Measurements from ENCODE around the gene NRCAM. TPM values are rescaled to one million over a fixed set of nuclear protein-coding genes. Genes with fewer than 3 reads are reported as not detected.

Gene NRCAM
- total RNA-seq, 1 donor from 2014 or later = not detected

DNA sequence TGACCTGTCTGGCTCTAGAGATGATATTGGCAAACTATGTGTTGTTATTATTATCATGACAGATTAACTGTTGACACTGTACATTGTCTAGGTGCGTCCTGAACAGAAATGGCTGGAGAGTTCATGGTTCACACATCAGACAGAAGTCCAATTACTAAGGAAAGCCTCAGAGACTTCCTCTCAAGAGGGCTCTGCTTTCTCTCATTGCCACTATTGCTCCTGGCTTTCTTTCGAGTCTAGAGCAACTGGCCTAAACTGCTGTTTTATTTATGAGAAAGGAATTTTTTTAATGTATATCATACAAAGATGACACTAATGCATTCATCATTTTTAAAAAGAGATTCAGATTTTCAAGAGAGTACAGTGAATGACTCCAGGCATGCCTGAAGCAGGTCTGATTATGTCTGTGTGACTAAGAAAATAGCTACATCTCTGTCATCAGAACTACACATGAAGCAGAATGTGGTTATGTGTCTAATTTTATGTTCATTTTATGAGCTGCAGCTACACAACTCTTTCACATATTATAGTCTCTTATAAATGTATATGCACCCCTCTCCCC is 30.4 kb downstream of the NRCAM start:
- Mint-ChIP-seq H3K4me1 (peaks cover 4% of the 10 kb centered on the region), H3K36me3 (ENCODE audit: low read depth) (no peaks in the 10 kb centered on the region), H3K27me3 (peaks cover 7% of the 10 kb centered on the region), H3K9me3 (no peaks in the 10 kb centered on the region), H3K27ac (no peak overlapping the region), H3K4me3 (no peak overlapping the region)
- peak; percentile 33 for DNase-seq
- intact Hi-C loops (cut with micrococcal nuclease) = no loop called here

DNA sequence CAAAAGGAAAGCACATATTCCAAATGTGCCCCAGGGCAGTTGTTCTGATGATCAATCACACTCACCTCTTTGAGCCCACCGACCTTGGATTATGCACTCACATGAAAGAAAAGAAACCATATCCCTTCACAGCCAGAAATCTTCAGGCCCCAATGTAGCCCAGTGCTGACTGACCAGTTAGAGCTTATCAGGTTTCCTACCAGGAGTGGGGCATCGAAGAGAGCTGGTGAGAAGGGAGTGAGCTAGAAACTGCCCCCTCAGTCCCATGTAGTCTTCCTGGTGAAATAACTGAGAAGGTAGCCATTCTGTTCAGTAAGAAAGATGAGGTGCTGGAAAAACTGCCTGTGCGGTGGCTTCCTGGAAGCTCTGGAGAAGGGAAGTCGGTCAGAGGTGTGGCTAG is 32.2 kb downstream of the NRCAM start:
- H3K4me3 Mint-ChIP-seq = no peak overlapping the region
- intact Hi-C loops (cut with micrococcal nuclease) = loop anchor here (5.0 kb wide), 1 partner anchor 38 kb away; no protein-coding TSS in a partner anchor
- no peaks in the 10 kb centered on the region for H3K36me3 Mint-ChIP-seq (ENCODE audit: low read depth)
- H3K27me3 Mint-ChIP-seq = peaks cover 8% of the 10 kb centered on the region
- no peaks in the 10 kb centered on the region for H3K9me3 Mint-ChIP-seq
- H3K27ac Mint-ChIP-seq = no peak overlapping the region
- H3K4me1 Mint-ChIP-seq = peaks cover 4% of the 10 kb centered on the region
- DNase-seq = no peak

DNA sequence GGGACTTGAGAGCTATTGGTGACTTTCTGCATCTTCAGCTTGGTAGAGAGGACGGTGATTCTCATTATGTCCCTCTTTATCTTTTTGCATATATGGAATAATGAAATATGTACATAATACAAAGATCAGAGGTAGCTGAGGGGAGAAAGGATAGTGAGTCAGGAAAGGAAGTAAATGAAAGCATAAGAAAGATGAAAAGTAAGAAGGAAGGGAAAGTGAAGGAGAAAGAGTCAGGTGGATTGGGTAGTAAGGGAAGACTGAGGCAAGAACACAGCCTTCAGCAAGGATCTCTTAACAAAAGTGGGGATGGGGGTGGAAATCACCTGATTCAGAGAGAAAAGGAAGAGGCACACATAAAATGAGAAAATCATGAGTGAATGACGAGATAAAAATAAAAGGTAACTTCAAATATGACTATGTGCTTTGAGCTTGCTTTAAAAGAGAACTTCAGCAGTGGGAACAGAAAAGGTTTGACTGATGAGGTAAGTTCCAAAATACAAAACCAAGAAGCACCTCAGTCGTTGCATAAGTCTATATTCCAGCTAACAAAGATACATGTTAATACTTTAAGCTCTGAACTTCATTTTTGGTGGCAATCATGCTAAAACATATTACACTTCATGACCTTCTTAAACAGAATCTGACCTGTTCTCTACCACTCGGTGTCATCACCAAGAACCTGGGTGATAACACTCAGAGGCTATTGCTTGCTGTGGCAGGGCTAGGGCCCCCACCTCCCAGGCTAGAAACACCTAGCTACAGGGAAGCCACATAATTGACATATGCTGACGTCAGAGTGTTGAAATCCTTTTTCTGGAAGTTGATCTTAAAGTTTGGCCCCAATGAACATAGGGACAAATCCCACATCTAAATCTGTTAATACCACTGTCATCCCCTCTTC is 32.9 kb downstream of the NRCAM start:
- H3K36me3 Mint-ChIP-seq (ENCODE audit: low read depth) = no peaks in the 10 kb centered on the region
- no peak overlapping the region for H3K4me3 Mint-ChIP-seq
- peaks cover 8% of the 10 kb centered on the region for H3K27me3 Mint-ChIP-seq
- H3K9me3 Mint-ChIP-seq = no peaks in the 10 kb centered on the region
- intact Hi-C loops (cut with micrococcal nuclease) = loop anchor here (5.0 kb wide), 1 partner anchor 39 kb away; no protein-coding TSS in a partner anchor
- DNase-seq = no peak
- H3K27ac Mint-ChIP-seq = no peak overlapping the region
- H3K4me1 Mint-ChIP-seq = peaks cover 4% of the 10 kb centered on the region

DNA sequence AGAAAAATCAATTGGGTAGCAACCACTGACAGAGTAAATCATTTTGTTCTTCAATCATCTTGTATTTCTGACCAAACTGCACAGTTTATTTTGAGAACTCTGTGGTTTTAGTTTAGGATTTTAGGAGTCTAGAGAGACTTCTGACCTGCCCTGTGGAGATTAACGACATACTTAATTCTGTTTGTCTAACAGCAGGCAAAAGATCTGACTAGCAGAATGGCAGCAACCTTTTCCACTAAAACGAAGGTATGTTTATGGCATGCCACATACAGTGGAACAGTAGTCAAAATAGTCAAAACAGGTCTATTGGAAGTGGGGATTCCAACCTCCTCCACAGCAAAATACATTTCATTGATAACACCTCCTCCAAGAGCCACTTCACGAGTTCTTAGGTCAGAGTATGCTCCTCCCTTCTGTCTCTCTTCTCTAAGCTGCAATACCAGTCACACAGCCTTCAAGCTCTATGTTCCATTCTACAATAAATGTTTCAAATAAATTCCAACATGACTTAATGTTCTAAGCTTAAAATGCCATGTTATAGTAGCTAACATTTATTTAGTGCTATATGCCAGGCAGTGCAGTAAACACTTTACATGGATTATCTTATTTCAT is 34.4 kb downstream of the NRCAM start:
- Mint-ChIP-seq H3K27me3 (peaks cover 8% of the 10 kb centered on the region), H3K27ac (no peak overlapping the region)

DNA sequence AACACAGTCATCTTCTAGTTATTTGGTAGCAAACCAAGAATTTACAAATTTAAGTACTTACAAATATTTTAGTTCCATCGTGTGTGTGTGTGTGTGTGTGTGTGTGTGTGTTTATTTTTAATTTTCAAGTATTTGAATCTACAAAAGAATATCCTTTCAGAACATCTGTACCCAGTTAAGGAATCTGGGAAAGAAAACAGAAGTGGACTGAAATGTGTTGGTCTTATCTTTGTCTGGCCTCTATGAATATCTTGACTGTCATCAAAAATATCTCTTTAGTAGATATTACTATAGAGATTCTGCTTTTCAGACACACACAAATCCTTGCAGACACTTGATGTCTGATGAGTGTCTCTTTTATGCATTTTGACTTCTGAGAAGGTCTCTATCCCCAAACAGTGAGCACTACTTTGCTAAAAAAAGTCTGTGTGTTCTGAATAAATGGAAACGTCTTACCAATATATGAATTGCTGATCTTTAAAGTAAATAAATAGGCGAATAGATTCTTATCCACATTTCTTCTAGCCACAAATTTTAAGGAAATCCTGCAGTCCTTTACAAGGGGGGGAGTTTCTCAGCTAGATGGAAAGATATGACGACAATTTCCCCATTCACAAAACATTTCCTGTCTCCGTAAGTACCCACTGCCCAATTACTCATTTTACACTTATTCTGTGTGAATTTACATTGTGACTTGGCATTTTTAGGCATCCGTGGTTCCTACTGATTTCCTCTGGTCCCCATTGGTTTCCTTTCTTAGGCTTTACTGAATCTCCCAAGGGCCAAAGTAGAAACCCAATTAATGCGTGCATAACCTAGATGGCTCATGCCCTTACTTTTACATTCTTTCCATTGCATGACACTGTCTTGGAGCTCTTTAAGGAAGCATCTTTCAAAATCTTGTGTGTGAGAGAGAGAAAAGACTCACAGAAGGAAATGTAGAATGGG is 36.0 kb downstream of the NRCAM start:
- H3K27ac Mint-ChIP-seq = no peak overlapping the region
- H3K27me3 Mint-ChIP-seq = peaks cover 7% of the 10 kb centered on the region
- H3K4me1 Mint-ChIP-seq = peaks cover 12% of the 10 kb centered on the region
- H3K4me3 Mint-ChIP-seq = no peak overlapping the region
- intact Hi-C loops (cut with micrococcal nuclease) = loop anchor here (5.0 kb wide), 1 partner anchor 42 kb away; no protein-coding TSS in a partner anchor
- H3K36me3 Mint-ChIP-seq (ENCODE audit: low read depth) = no peaks in the 10 kb centered on the region
- DNase-seq = no peak
- no peaks in the 10 kb centered on the region for H3K9me3 Mint-ChIP-seq

More for the DNA sequence above, 34.4 kb downstream of the NRCAM start:
- Mint-ChIP-seq H3K4me3 (no peak overlapping the region), H3K36me3 (ENCODE audit: low read depth) (no peaks in the 10 kb centered on the region), H3K4me1 (peaks cover 4% of the 10 kb centered on the region), H3K9me3 (no peaks in the 10 kb centered on the region)
- no peak for DNase-seq
- intact Hi-C loops (cut with micrococcal nuclease) = loop anchor here (5.0 kb wide), 1 partner anchor 40 kb away; no protein-coding TSS in a partner anchor

DNA sequence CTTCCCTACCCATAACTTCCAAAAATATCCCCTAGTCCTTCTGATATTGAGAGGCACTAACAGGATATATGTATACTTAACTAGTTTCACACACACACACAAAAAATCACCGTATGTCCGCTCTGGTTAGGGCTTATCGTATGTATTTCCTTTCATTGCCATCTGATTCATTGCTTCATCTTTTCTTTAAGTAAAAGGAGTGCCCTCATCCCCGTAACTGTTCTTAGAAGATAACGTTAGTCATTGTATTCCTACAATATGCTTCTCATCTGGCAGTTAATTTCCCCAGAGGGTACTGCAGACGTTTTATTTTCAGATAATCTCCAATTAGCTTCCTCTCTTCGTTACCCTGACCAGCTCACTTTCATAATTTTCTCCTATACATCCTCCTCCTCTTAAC is 37.3 kb downstream of the NRCAM start:
- no peaks in the 10 kb centered on the region for H3K9me3 Mint-ChIP-seq
- H3K27ac Mint-ChIP-seq = no peak overlapping the region
- no peak overlapping the region for H3K4me3 Mint-ChIP-seq
- intact Hi-C loops (cut with micrococcal nuclease) = no loop called here
- DNase-seq = no peak
- H3K27me3 Mint-ChIP-seq = peaks cover 7% of the 10 kb centered on the region
- no peaks in the 10 kb centered on the region for H3K36me3 Mint-ChIP-seq (ENCODE audit: low read depth)
- H3K4me1 Mint-ChIP-seq = peaks cover 15% of the 10 kb centered on the region

DNA sequence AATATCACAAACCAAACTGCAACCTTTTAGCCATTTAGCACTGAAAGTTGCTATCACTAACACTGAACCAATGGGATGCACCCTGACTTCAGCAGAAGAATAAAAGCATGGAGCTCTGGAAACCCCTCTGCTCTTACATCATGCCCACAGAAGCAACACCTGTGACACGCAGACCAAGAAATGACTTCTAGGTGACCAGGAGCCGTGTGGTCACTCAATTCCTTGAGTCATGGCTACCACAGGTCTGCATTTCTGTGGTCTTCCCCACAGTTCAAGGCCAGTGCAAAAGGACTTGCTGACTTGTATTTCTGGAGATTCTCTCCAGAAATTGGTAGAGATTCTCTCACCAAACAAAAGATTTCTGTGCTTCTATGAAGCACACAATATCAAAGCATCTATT is 38.3 kb downstream of the NRCAM start:
- Mint-ChIP-seq H3K27ac (no peak overlapping the region), H3K36me3 (ENCODE audit: low read depth) (no peaks in the 10 kb centered on the region), H3K27me3 (peaks cover 9% of the 10 kb centered on the region), H3K4me3 (no peak overlapping the region), H3K9me3 (no peaks in the 10 kb centered on the region), H3K4me1 (peaks cover 11% of the 10 kb centered on the region)
- DNase-seq = no peak
- intact Hi-C loops (cut with micrococcal nuclease) = no loop called here

DNA sequence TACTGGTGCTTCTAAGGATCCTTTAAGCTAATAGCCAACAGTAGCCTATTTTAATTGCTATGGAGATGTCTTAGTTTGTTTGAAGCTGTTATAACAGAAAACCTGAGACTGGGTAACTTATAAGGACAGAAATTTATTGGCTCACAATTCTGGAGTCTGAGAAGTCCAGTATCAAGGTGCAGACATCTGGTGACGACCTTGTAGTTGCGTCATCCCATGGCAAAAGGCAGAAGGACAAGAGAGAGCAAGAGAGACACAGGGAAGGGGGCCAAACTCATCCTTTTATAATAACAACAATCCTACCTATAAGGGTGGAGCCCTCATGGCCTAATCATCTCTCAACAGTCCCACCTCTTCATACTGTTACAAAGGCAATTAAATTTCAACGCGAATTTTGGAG is 39.1 kb downstream of the NRCAM start:
- Mint-ChIP-seq H3K27ac (no peak overlapping the region), H3K4me3 (no peak overlapping the region), H3K9me3 (no peaks in the 10 kb centered on the region), H3K4me1 (peaks cover 11% of the 10 kb centered on the region), H3K36me3 (ENCODE audit: low read depth) (no peaks in the 10 kb centered on the region), H3K27me3 (peaks cover 9% of the 10 kb centered on the region)
- intact Hi-C loops (cut with micrococcal nuclease) = no loop called here
- no peak for DNase-seq

DNA sequence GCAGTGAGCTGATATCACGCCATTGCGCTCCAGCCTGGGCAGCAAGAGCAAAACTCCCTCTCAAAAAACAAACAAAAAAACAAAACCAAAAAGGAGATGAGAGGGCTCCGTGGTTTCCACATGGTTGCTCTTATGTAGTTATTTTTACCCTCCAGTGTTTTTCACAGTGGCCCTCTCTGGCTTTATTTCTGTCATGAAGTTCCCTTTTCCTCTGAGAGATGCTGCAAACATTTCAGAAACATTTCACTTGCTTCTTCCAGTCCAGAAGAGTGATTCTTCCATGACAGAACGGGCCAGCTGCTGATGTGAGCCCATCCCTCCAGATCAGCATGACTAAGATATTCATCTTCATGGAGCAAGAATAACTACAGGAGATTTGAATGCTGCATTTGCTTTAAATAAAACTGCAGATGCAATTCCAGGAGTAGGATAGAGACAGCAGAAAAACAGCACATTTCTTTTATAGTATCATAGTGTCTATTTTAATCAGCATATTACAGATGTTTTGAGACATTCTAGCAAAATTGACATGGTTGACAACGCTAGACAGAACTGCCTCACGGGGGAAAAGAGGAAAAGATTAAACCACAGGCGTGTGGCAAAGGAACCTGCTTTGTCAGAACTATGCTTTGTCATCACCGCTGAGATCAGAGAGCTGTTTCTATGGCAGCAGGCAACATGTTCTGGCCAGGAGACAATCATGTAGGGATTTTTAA is 40.3 kb downstream of the NRCAM start:
- Mint-ChIP-seq H3K4me1 (peaks cover 11% of the 10 kb centered on the region), H3K27me3 (peaks cover 7% of the 10 kb centered on the region), H3K4me3 (no peak overlapping the region), H3K9me3 (no peaks in the 10 kb centered on the region), H3K27ac (no peak overlapping the region), H3K36me3 (ENCODE audit: low read depth) (no peaks in the 10 kb centered on the region)
- DNase-seq = peak; percentile 76
- intact Hi-C loops (cut with micrococcal nuclease) = no loop called here

DNA sequence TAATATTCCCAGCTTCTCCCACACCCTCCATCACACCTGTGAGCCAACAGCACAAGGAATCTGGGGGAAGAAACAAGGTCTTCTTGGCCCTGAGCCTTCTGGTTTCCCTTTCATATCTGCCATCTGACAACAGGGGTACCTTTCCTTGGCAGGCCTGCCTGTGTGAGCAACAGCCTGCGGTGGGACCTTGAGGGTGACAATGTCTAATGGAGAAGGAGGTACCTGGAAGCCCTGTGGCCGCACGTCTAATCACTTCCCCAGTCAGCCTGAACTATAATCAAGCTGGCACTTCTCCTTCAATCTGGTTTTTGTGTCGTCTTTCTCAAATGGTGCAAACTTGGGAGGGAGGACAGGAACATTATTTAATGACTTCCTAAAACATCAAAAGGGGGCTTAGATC is 41.2 kb downstream of the NRCAM start:
- intact Hi-C loops (cut with micrococcal nuclease) = no loop called here
- peaks cover 11% of the 10 kb centered on the region for H3K4me1 Mint-ChIP-seq
- H3K27ac Mint-ChIP-seq = no peak overlapping the region

DNA sequence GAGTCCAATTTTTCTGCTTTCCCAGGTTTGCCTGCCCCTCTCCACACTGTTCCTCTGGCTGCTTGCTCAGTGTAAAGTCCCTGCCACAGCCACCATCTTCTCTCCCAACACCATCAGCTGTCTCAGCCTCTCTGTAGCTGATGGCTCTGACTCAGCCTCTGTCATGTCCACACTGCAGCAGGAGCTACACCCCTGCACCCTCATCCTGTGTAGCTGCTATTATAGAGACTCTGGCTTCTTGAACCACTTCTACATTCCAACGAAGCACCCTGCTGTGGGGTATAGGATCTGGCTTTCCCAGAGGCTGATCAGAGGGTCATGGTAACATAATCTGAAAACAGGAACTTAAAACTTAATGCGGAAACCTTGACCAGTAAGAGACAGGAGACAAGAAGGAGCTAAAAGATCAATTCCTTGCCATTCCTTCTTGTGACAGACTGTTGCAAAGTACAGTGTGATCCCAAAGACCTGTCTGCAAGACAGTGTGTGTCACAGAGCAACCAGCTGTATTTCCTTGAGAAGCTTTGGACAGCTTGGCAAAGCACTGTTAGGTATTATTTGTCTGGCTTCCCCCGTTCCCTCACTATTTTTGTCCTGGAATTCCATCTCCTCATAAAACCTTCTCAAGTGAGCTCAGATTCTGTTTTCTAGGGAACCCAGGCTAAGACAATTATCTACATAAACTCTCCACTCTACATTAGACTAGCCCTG is 42.3 kb downstream of the NRCAM start:
- Mint-ChIP-seq H3K9me3 (no peaks in the 10 kb centered on the region), H3K4me3 (no peak overlapping the region), H3K36me3 (ENCODE audit: low read depth) (no peaks in the 10 kb centered on the region), H3K27ac (no peak overlapping the region), H3K27me3 (peaks cover 5% of the 10 kb centered on the region), H3K4me1 (peaks cover 11% of the 10 kb centered on the region)
- no peak for DNase-seq
- intact Hi-C loops (cut with micrococcal nuclease) = no loop called here

More for the DNA sequence above, 41.2 kb downstream of the NRCAM start:
- H3K9me3 Mint-ChIP-seq = no peaks in the 10 kb centered on the region
- no peak for DNase-seq
- peaks cover 7% of the 10 kb centered on the region for H3K27me3 Mint-ChIP-seq
- H3K36me3 Mint-ChIP-seq (ENCODE audit: low read depth) = no peaks in the 10 kb centered on the region
- no peak overlapping the region for H3K4me3 Mint-ChIP-seq

DNA sequence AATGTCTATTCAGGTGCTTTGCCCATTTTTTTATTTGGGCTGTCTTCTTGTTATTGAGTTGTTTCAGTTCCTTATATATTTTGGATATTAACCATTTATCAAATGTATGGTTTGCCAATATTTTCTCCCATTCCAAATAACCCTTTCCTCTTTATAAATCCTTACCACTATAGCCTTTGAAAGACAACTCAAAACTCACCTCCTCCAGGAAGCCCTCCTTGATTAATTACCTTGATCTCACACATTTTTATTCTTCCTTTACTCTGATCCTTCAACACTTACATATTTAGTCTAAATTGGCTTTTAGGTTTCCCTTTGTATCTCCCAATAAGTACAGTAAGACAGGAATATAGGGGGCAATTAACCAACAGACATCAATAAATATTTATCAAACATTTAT is 42.9 kb downstream of the NRCAM start:
- no peaks in the 10 kb centered on the region for H3K36me3 Mint-ChIP-seq (ENCODE audit: low read depth)
- intact Hi-C loops (cut with micrococcal nuclease) = no loop called here
- peaks cover 5% of the 10 kb centered on the region for H3K27me3 Mint-ChIP-seq
- H3K4me1 Mint-ChIP-seq = peaks cover 11% of the 10 kb centered on the region
- no peaks in the 10 kb centered on the region for H3K9me3 Mint-ChIP-seq
- H3K27ac Mint-ChIP-seq = no peak overlapping the region
- DNase-seq = no peak
- H3K4me3 Mint-ChIP-seq = no peak overlapping the region

All from activated CD4-positive, alpha-beta T cell treated with anti-CD3 and anti-CD28 coated beads, Interleukin-2, amount 10 ng/mL, durations not matched to agents 24 days and 14 days (primary cell).